ENCODE data around the gene ARID1B.

The ARID1B gene

GRCh38 chr6:157076451-157076822 lies 299.3 kb downstream of the ARID1B start:
- DNase-seq (no peak), ATAC-seq (no peak)

DNA sequence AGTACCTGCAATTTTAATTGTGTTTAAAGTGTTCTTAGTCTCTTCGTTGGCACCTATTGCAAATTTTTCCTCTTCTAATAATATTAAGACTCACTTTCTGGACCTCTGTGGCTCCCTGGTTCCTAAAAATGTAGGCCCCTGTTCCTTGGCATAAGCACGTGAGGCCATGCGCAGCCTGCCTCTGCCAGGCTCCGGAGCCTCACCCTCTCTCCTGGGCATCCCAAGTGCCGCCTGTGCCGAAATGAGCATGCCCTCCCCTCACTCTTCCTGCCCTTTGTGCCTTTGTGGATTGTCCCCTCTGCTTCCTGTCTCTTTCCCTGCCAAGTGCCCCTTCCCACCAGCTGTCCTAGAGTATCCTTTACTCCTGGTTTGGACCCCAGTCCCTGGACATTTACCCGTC lies 300.1 kb downstream of the ARID1B start:
- ATAC-seq (no peak), DNase-seq (no peak)

DNA sequence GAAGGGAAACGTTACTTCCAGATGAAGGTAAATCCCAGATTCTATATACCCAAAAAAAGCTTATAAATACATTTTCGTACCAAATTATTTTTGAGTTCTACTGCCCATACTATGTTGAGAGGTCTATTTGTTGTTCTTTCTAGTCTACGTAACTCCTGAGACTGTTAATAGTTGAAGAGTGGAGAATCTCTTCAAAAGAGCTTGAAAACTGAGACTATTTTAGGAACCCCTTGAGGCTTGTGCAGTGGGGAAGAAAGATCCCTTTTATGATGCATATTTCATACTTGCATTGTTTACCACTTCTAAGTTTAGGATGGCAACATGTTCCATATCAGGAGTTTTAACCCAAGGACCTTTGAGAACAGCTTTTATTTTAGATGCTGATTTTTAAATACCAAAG lies 301.1 kb downstream of the ARID1B start:
- DNase-seq = no peak
- ATAC-seq = no peak

DNA sequence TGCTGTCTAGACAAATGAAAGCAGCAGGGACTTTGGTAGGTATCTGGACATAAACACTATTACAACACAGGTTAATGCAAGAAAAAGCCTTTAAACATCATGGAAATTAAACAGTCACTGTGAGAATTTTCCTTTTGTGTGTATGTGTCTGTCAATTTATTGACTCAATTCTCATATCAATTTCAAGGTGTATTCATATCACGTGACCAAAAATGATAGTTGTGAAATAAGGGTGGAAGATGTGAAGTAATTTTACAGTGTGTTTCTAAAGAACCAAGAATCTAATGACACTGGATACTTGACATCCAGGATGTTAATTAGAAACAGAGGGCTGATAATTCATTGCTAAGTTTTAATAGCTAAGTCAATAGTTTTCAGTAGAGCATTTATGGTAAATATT lies 302.1 kb downstream of the ARID1B start:
- DNase-seq = no peak
- ATAC-seq = no peak

DNA sequence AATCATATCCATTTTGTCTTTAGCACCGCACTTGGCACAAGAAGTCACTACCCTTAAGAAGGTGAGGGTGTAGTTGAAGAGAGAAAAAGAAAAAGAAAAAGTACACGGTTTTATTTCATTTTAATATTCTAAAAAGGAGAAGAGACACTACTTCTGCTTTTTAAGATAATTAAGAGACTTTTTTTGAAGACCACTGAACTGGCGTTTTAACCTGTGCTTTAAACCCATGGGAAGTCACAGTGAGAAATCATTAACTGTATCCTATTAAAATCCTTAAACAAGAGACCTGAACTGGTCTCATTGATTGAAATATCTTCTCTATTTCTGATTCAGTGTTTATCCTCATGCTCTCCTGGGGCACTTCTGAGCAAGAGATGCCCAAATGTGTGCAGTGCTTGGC lies 302.6 kb downstream of the ARID1B start:
- DNase-seq (no peak), ATAC-seq (no peak)

GRCh38 chr6:157080986-157081391 lies 303.8 kb downstream of the ARID1B start:
- ATAC-seq (no peak), DNase-seq (no peak)

GRCh38 chr6:157083343-157083742 lies 306.2 kb downstream of the ARID1B start:
- no peak for DNase-seq
- no peak for ATAC-seq

GRCh38 chr6:157086632-157087031 lies 309.5 kb downstream of the ARID1B start:
- ATAC-seq = no peak

GRCh38 chr6:157087974-157088373 lies 310.8 kb downstream of the ARID1B start:
- ATAC-seq (no peak), DNase-seq (no peak)

More at GRCh38 chr6:157086632-157087031, 309.5 kb downstream of the ARID1B start:
- no peak for DNase-seq

- DNase-seq (no peak), ATAC-seq (no peak)
Observed at GRCh38 chr6:157088841-157089240, 311.7 kb downstream of the ARID1B start.

- DNase-seq (no peak), ATAC-seq (no peak)
Observed at GRCh38 chr6:157089258-157089657, 312.1 kb downstream of the ARID1B start.

GRCh38 chr6:157089851-157090250 lies 312.7 kb downstream of the ARID1B start:
- DNase-seq = no peak
- no peak for ATAC-seq

- ATAC-seq (no peak), DNase-seq (no peak)
Observed at GRCh38 chr6:157090736-157091135, 313.6 kb downstream of the ARID1B start.

DNA sequence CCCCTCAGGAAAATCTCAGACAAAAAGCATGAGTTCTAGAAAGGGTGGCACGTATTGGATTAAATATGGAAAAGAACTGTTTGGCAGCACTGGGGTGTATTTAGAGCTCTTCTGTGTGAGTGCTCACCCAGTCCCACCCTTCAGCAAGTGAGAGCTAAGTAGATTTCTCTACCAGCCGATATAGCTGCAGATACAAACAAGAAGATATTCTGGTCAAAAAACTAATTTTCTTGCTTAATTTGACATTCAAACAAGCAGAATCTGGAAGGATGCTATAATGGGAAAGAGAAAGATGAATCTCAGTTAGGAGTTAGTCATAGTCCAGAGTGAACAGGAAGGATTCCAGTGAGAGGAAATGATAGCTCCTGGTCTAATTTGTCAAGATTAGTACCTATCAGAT lies 314.1 kb downstream of the ARID1B start:
- no peak for DNase-seq
- ATAC-seq = no peak

GRCh38 chr6:157091856-157092460 lies 314.8 kb downstream of the ARID1B start:
- no peak for ATAC-seq
- no peak for DNase-seq

DNA sequence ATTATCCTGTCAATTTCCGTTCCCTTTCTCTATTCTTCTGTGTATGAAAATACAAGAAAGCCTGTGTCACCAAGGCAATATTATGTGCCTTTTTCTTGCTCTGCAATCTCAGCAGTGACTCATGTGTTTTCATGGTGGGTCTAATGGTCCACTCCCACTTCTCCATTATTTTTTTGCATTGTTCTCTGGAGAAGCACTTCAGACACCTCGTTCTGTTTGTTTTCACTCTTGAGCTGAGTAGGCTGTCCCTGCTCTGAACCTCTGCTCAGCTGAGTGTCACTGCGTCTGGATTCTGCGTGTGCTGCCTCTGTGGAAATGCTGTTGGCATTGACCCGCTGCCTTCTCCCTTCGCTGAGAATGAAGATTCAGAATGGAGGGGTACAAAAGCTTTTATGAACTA lies 315.6 kb downstream of the ARID1B start:
- ATAC-seq = no peak
- no peak for DNase-seq

- no peak for ATAC-seq
- no peak for DNase-seq
Observed at GRCh38 chr6:157093536-157093935, 316.4 kb downstream of the ARID1B start.

GRCh38 chr6:157094038-157094437 lies 316.9 kb downstream of the ARID1B start:
- ATAC-seq (no peak), DNase-seq (no peak)

DNA sequence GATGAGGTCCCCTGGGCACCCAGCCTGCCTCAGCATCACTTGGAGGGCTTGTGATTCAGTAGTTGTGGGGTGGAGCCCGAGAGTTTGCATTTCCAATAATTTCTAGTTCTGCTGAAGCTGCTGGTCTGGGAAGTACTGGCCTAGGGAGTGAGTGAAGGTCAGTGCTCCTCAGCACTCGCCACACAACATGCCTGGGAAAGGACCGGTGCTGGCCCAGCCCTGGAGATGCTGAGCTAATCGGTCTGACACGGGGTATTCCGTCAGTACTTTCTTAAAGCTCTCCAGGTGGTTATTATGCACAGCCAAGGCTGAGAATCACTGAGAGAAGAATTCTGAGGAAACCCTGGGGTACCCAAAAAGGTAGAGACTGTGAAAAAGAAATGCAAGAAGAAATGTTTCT lies 317.9 kb downstream of the ARID1B start:
- DNase-seq (no peak), ATAC-seq (no peak)

DNA sequence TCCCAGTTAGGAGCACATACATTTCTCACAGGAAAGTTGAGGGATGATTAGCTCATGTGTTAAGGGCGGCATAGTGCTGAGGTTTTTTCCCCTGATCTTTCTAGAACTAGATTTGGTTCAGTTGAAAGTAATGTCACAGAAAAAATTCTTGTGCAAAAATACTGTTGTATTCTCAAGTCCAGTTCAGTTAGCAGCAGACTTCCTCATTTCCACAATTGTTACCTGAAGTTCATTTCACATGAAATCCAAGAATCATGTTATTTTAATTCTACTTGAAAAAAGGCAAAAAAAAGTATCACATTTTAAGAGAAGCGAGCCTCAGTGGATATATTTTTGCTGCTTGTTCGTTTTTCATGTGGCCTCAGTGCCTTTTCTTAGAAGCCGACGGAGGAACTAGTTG lies 318.4 kb downstream of the ARID1B start:
- ATAC-seq = no peak
- DNase-seq = no peak

GRCh38 chr6:157096105-157096504 lies 318.9 kb downstream of the ARID1B start:
- DNase-seq (no peak), ATAC-seq (no peak)

DNA sequence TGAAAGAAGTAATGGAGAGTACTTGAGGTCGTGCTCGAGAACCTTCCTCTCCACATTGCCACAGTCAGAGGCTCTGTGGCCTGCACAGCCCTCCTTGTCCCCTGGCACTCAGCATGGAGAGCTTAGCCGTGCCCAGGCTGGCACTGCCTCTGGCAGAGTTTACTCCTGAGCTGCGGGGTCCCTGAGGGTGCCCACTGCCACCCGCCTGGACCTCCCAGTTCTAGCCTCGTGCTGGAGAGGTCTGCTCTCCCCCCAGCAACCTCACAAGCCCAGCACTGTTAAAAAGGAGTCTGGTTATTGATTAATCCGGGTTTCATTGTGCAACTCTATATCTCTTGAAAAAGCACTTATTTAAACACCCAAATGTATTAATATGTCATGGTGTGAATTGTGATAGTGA lies 319.3 kb downstream of the ARID1B start:
- DNase-seq = no peak
- ATAC-seq = no peak

GRCh38 chr6:157097255-157097955 lies 320.2 kb downstream of the ARID1B start:
- ATAC-seq (no peak), DNase-seq (no peak)

DNA sequence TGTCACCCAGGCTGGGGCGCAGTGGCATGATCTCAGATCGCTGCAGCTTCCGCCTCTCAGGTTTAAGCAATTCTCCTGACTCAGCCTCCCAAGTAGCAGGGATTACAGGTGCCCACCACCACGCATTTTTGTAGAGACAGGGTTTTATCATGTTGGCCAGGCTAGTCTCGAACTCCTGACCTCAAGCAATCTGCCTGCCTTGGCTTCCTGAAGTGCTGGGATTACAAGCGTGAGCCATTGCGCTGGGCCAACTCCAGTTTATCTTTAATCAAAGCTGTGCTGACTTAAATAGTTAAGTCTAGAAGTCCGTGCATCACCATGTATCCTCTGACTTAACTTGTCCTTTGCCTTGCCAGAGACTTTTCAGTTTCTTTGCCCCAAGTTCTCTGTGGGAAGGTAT lies 321.8 kb downstream of the ARID1B start:
- ATAC-seq (no peak), DNase-seq (no peak)
